ENCODE measurements around the gene INPP5K. TPM values are rescaled to one million over a fixed set of nuclear protein-coding genes. Genes with fewer than 3 reads are reported as not detected.

Gene INPP5K
- total RNA-seq, 4 donors from 2014 or later = 59.6 to 76.0 (median 73.1) TPM

DNA sequence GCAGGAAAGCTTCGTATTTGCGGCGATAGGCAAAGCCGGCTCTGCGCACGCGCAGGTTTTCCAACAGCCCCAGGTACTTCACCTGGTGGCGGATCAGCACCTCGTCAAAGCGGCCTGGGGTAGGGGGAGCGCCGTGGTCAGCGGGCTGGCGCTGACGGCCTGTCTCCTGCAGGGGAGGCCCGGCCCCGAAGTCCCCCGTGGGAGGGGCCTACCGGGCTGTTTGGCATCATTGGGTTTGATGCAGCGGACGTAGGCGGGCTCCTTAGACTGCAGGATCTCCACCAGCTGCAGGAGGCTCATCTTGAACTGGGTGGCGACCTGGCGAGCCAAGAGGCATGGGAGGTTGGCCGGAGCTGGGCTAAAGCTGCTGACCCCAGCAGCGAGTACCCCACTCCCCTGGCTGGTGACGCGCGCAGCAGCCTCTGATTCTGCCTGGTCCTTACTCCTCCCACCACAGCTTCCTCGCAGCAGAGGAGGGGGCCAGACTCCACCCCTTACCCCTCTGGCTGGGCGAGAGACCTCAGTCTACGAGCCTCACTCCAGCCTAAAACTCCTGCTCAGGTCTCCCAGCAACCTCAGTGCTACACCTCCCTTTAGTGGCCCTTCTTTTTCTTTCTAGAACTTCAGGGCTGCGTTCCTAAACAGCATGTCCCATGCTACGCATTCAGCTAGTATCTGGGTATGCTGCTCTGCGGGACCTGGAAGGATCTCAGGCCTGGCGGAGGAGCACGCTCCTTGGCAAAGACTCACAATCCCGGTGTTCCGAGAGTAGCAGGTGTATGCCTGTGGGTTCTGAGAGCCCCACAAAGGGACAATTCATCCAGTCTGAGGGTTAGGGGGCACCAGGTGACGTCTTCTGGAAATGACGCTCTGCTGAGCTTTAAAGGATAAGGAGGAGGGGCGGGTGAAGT lies 44.2 kb downstream of the INPP5K start:
- Histone ChIP-seq H3K27ac (peak overlapping the region in 2 of 4 donors; percentile 25 to 26), H3K36me3 (peaks cover 0 to 100% of the 10 kb centered on the region in 2 donors), H3K4me1 (peaks cover 0 to 33% (median 0%) of the 10 kb centered on the region in 3 donors), H3K4me3 (no peak overlapping the region), H3K9me3 (no peaks in the 10 kb centered on the region), H3K27me3 (no peaks in the 10 kb centered on the region)
- TF ChIP-seq EP300 (IDR thresholded peaks at IDR 0.05) (no peak), CTCF (IDR thresholded peaks at IDR 0.05) (no peak), POLR2A (IDR thresholded peaks at IDR 0.05) (no peak), POLR2AphosphoS5 (IDR thresholded peaks at IDR 0.05) (no peak)
- no peak for ATAC-seq
- 68 to 87% methylated on average over 6 to 11 of the region's 42 CpGs for WGBS, 2 donors (ENCODE audit: low coverage in 1 of 2)

DNA sequence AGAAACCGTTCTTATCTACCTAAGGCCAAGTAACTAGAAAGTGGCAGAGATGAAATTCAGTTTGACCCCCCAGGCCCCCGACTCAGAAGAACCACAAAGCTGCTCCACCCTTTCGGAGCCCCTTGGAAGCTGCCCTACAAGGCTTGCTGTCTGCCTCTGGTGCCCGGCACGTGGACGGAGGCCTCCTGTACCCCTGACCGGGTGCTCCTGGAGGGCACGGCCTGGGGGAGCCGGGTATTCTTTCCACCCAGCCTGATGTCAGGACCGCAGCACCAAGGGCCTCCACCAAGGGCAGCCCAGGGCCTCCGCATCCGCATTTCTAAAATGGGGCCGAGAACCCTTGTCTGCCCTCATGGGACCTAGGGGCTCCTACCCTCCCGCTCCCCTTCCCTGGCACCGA lies 44.9 kb downstream of the INPP5K start:
- Histone ChIP-seq H3K27ac (peak overlapping the region in 2 of 4 donors; percentile 26 to 27), H3K9me3 (no peaks in the 10 kb centered on the region)
- 88% methylated on average over 5 of the region's 15 CpGs; no CpG with 5 or more reads in 1 of the 2 donors for WGBS, 2 donors (ENCODE audit: low coverage in 1 of 2)

GRCh38 chr17:1470755-1471462 lies 45.5 kb downstream of the INPP5K start:
- 68 to 70% methylated on average over 4 to 9 of the region's 25 CpGs for WGBS, 2 donors (ENCODE audit: low coverage in 1 of 2)
- Histone ChIP-seq H3K4me3 (no peak overlapping the region), H3K9me3 (no peaks in the 10 kb centered on the region), H3K4me1 (peaks cover 0 to 20% (median 0%) of the 10 kb centered on the region in 3 donors), H3K27ac (peak overlapping the region in 2 of 4 donors; percentile 16 to 27), H3K36me3 (peaks cover 0 to 100% of the 10 kb centered on the region in 2 donors), H3K27me3 (no peaks in the 10 kb centered on the region)
- TF ChIP-seq EP300 (IDR thresholded peaks at IDR 0.05) (no peak), POLR2A (IDR thresholded peaks at IDR 0.05) (no peak), POLR2AphosphoS5 (IDR thresholded peaks at IDR 0.05) (no peak), CTCF (IDR thresholded peaks at IDR 0.05) (no peak)
- no peak for ATAC-seq

More for the DNA sequence above, 44.9 kb downstream of the INPP5K start:
- ATAC-seq = no peak
- no peak for TF ChIP-seq EP300 (IDR thresholded peaks at IDR 0.05)
- no peak for TF ChIP-seq POLR2A (IDR thresholded peaks at IDR 0.05)
- TF ChIP-seq POLR2AphosphoS5 (IDR thresholded peaks at IDR 0.05) = no peak
- TF ChIP-seq CTCF (IDR thresholded peaks at IDR 0.05) = no peak
- no peak overlapping the region for H3K4me3 ChIP-seq
- H3K36me3 ChIP-seq = peaks cover 0 to 100% of the 10 kb centered on the region in 2 donors
- no peaks in the 10 kb centered on the region for H3K27me3 ChIP-seq
- H3K4me1 ChIP-seq = peaks cover 0 to 26% (median 0%) of the 10 kb centered on the region in 3 donors

DNA sequence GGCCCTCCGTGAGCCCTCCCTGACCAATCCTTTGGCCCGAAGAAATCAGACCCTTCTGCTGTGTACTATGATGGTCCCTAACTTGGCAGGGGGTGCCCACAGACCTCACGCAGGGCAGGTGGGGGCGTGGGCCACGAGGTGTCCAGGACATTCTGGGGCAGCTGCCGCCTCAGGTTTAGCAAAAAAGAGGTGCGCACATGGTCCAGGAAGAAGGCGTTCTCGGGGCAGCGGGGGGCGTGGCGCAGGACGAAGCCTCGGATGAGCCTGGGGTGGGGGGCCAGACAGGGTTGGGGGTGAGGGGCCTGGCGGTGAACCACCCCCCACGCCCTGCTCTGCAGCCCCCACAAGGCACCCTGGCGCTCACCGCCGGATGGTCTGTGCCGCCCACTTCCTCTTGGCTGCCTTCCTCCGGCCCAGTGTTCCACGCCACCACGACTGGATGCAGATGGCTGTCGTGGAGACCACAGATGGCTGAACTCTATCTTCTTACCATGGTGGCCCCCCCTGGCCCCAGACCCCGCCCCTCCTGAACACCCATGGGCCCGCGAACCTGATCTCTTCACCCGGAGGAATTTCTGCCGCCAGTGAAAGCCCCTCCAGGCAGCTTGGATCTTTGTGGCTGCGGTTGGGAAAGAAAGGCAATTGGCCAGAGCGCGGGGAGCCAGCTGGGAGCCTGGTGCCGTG lies 46.2 kb downstream of the INPP5K start:
- Histone ChIP-seq H3K36me3 (peaks cover 0 to 100% of the 10 kb centered on the region in 2 donors), H3K4me1 (peaks cover 0 to 13% (median 0%) of the 10 kb centered on the region in 3 donors), H3K27me3 (no peaks in the 10 kb centered on the region), H3K9me3 (no peaks in the 10 kb centered on the region), H3K4me3 (no peak overlapping the region), H3K27ac (peak overlapping the region in 2 of 4 donors; percentile 16 to 27)
- 56 to 73% methylated on average over 10 to 18 of the region's 33 CpGs for WGBS, 2 donors (ENCODE audit: low coverage in 1 of 2)
- ATAC-seq = no peak
- no peak for TF ChIP-seq POLR2A (IDR thresholded peaks at IDR 0.05)
- TF ChIP-seq EP300 (IDR thresholded peaks at IDR 0.05) = no peak
- TF ChIP-seq POLR2AphosphoS5 (IDR thresholded peaks at IDR 0.05) = no peak
- no peak for TF ChIP-seq CTCF (IDR thresholded peaks at IDR 0.05)
